ENCODE results near the gene IRAK4. TPM values are rescaled to one million over a fixed set of nuclear protein-coding genes. Genes with fewer than 3 reads are reported as not detected.

The IRAK4 gene
- total RNA-seq, 1 donor from 2014 or later = 17.3 TPM

DNA sequence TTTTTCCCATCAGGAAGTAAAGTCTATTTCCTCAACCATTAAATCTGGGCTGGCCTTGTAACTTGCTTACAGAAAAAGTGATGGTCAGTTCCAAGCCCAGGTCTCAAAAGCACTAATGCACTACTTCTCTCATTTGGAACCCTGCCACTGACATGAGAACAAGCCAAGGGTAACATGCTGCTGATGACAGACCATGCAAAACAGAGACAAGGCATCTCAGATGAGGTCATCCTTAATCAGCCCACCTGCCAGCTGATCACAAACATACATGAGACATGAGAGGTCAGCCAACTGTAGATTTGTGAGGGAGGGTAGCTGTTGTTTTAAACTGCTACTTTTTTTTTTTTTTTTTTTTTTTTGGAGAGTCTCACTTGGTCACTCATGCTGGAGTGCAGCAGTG lies 31.2 kb downstream of the IRAK4 start:
- Mint-ChIP-seq H3K36me3 (ENCODE audit: low read depth, unreplicated experiment) (peaks cover 6% of the 10 kb centered on the region), H3K9me3 (ENCODE audit: unreplicated experiment) (no peaks in the 10 kb centered on the region), H3K27ac (ENCODE audit: unreplicated experiment) (no peak overlapping the region), H3K4me3 (ENCODE audit: unreplicated experiment) (no peak overlapping the region), H3K27me3 (ENCODE audit: unreplicated experiment) (peaks cover 2% of the 10 kb centered on the region), H3K4me1 (ENCODE audit: unreplicated experiment) (no peaks in the 10 kb centered on the region)
- no peak for DNase-seq (ENCODE audit: low spot score)
- TF ChIP-seq, protein P1, sequence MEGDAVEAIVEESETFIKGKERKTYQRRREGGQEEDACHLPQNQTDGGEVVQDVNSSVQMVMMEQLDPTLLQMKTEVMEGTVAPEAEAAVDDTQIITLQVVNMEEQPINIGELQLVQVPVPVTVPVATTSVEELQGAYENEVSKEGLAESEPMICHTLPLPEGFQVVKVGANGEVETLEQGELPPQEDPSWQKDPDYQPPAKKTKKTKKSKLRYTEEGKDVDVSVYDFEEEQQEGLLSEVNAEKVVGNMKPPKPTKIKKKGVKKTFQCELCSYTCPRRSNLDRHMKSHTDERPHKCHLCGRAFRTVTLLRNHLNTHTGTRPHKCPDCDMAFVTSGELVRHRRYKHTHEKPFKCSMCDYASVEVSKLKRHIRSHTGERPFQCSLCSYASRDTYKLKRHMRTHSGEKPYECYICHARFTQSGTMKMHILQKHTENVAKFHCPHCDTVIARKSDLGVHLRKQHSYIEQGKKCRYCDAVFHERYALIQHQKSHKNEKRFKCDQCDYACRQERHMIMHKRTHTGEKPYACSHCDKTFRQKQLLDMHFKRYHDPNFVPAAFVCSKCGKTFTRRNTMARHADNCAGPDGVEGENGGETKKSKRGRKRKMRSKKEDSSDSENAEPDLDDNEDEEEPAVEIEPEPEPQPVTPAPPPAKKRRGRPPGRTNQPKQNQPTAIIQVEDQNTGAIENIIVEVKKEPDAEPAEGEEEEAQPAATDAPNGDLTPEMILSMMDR (IDR thresholded peaks at IDR 0.05; ENCODE audit: unreplicated experiment) = no peak

DNA sequence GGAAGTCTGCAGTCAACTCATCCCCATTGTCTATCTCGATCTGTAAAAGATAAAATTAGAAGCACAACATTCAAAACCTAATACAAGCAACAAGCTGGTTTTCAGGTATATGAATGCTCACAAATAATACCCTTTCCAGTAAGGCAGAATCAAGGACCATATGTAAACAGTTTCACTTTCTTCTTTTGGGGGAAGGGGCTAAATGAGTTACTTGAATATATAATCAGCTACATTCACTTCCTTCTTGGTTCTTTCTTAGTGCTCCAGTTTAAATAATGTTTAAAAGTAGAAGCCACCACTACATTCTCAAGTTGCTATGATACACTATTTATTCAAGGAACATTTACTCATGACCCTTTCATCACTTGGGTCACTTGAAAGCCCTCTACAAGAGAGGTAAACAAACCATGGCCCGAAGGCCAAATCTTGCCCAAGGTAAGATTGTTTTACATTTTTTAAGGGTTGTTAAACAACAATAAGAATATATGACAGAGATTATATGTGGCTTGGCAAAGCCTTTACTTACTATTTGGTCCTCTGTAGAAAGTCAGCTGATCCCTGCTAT lies 37.0 kb downstream of the IRAK4 start:
- TF ChIP-seq, protein P1 (IDR thresholded peaks at IDR 0.05; ENCODE audit: unreplicated experiment) = no peak
- Mint-ChIP-seq H3K4me1 (ENCODE audit: unreplicated experiment) (no peaks in the 10 kb centered on the region), H3K9me3 (ENCODE audit: unreplicated experiment) (no peaks in the 10 kb centered on the region), H3K4me3 (ENCODE audit: unreplicated experiment) (no peak overlapping the region), H3K36me3 (ENCODE audit: low read depth, unreplicated experiment) (peaks cover 4% of the 10 kb centered on the region), H3K27me3 (ENCODE audit: unreplicated experiment) (peaks cover 2% of the 10 kb centered on the region), H3K27ac (ENCODE audit: unreplicated experiment) (no peak overlapping the region)
- DNase-seq (ENCODE audit: low spot score) = no peak

DNA sequence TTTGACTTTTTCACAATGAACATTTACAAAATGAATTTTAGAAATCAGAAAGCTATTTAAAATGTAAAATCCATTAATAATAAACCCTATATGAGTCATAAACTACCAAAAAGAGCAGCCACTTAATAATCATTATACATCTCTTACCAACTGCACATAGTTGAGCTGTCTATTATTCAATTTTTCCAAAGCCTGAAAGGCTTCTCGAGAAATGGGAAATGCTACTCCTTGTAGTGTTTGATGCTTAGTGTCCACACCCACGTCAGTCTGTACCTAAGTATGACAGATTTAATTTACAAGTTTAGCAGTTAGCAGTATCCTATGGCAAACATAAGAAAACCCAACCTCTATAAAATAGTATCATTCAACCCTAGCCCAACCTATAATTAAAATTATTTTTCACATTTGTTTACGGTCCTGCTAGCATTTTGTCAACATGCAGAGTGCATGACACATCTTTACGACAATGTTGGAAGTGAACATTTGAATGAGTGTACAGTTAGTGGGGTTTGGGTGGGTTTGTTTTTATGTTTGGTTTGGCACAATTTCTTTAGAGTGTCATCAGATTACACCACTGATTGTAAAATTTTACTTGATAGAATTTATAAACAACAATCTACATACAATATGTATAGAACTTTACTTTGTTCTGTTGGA lies 38.9 kb downstream of the IRAK4 start:
- no peaks in the 10 kb centered on the region for H3K27me3 Mint-ChIP-seq (ENCODE audit: unreplicated experiment)

DNA sequence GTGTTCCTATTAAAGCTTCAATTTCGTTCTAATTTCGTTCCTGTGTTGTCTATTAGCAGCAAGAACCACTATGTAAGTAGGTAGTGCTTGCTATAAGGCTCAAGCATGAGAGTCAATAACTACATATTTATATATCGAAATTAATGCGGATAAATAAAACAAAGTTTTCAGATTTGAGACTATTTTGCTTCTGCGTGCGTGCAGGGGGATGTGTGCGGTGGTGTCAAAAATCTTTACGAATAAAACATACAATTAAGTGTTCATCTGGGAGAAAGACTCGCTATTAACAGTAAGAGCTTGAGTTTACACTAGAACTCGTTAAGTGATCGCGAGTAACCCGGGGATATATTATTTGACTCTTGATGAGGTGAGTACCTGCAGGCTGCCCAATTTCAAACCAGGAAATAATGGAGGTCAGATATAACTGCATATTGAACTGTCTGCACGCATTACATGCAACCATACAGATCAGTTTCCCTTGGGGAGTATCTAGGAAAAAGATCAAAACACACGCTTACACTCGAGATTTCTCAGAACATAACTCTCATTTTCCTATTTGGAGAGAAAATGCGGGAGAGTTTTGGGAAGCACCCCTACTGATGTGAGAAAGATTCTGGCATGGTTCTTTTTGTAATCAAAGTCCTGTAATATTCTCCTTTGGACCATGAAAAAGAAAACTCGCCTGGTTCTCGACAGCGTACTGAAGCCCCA lies 46.6 kb downstream of the IRAK4 start:
- no peak for DNase-seq (ENCODE audit: low spot score)
- H3K4me1 Mint-ChIP-seq (ENCODE audit: unreplicated experiment) = peaks cover 20% of the 10 kb centered on the region

More for the DNA sequence above, 38.9 kb downstream of the IRAK4 start:
- peaks cover 7% of the 10 kb centered on the region for H3K36me3 Mint-ChIP-seq (ENCODE audit: low read depth, unreplicated experiment)
- no peaks in the 10 kb centered on the region for H3K4me1 Mint-ChIP-seq (ENCODE audit: unreplicated experiment)
- no peaks in the 10 kb centered on the region for H3K9me3 Mint-ChIP-seq (ENCODE audit: unreplicated experiment)
- H3K4me3 Mint-ChIP-seq (ENCODE audit: unreplicated experiment) = no peak overlapping the region
- no peak for DNase-seq (ENCODE audit: low spot score)
- no peak overlapping the region for H3K27ac Mint-ChIP-seq (ENCODE audit: unreplicated experiment)
- TF ChIP-seq, protein P1 (IDR thresholded peaks at IDR 0.05; ENCODE audit: unreplicated experiment) = no peak

More for the DNA sequence above, 46.6 kb downstream of the IRAK4 start:
- Mint-ChIP-seq H3K4me3 (ENCODE audit: unreplicated experiment) (peak overlapping the region; percentile 93), H3K9me3 (ENCODE audit: unreplicated experiment) (no peaks in the 10 kb centered on the region), H3K27me3 (ENCODE audit: unreplicated experiment) (peaks cover 6% of the 10 kb centered on the region), H3K36me3 (ENCODE audit: low read depth, unreplicated experiment) (peaks cover 8% of the 10 kb centered on the region), H3K27ac (ENCODE audit: unreplicated experiment) (peak overlapping the region; percentile 80)
- TF ChIP-seq, protein P1 (IDR thresholded peaks at IDR 0.05; ENCODE audit: unreplicated experiment) = no peak
